Peyer's patch (tissue), 4 donors: ENCODE data around the gene BRD3OS.

Experiments
- POLR2A ChIP-seq, 2 donors: fragments of 450-650 bp; IDR thresholded peaks; one replicate each; pipeline ENCODE4 v1.5.1; 2017; ENCODE audit warnings: antibody characterized with exemption in 2 of 2, mild to moderate bottlenecking in 2 of 2, moderate library complexity in 2 of 2
- TF ChIP-seq, protein P1 (sequence below), 6 experiments: fragments of 450-650 bp in 4 of 6; fragments of 200-600 bp in 2 of 6; sonication (generic) in 1 of 6; IDR thresholded peaks; one replicate each; pipeline ENCODE4 v1.5.1; 2017 to 2019; ENCODE audit warnings: antibody characterized with exemption in 6 of 6, mild to moderate bottlenecking in 3 of 6, moderate library complexity in 1 of 6

DNA sequence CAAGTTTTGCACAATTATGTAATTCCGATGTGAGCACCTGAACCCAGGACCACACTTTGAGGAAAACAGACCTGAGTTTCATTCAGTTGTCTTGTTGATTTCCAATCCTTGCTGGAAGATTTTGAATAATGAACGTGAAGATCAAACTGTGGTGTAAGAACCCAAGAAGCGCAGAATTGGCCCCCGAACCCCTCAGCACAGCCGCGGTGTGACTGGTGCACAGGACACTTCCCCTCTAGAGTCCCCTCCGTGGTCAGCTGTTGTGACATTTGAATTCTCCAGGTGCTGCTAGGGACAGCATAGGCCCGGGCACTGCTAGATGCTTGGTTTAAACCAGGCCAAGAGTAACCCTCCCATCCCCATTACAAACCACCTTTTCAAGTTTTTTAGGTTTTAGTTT, 1.7 kb downstream of the BRD3OS start:
- TF ChIP-seq, protein P1, sequence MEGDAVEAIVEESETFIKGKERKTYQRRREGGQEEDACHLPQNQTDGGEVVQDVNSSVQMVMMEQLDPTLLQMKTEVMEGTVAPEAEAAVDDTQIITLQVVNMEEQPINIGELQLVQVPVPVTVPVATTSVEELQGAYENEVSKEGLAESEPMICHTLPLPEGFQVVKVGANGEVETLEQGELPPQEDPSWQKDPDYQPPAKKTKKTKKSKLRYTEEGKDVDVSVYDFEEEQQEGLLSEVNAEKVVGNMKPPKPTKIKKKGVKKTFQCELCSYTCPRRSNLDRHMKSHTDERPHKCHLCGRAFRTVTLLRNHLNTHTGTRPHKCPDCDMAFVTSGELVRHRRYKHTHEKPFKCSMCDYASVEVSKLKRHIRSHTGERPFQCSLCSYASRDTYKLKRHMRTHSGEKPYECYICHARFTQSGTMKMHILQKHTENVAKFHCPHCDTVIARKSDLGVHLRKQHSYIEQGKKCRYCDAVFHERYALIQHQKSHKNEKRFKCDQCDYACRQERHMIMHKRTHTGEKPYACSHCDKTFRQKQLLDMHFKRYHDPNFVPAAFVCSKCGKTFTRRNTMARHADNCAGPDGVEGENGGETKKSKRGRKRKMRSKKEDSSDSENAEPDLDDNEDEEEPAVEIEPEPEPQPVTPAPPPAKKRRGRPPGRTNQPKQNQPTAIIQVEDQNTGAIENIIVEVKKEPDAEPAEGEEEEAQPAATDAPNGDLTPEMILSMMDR (IDR thresholded peaks at IDR 0.05): no peak
- TF ChIP-seq POLR2A (IDR thresholded peaks at IDR 0.05): no peak
